ENCODE data around the gene TPCN1.

TPCN1 gene

GRCh38 chr12:113333877-113334785 is 112.9 kb downstream of the TPCN1 start:
- DNase-seq (ENCODE audit: low read depth, low spot score): peak; percentile 47

- peak; percentile 83 for DNase-seq (ENCODE audit: low read depth, low spot score)
Observed at GRCh38 chr12:113334786-113335539, 113.7 kb downstream of the TPCN1 start, which contains the start of gene SLC8B1. SLC8B1 (minus strand) TSS chr12:113335109; CDS start chr12:113332878, 2,231 bp downstream.

GRCh38 chr12:113339540-113339939 is 118.3 kb downstream of the TPCN1 start:
- DNase-seq (ENCODE audit: low read depth, low spot score): no peak

- no peak for DNase-seq (ENCODE audit: low read depth, low spot score)
Observed at GRCh38 chr12:113340061-113340460, 118.8 kb downstream of the TPCN1 start.

- DNase-seq (ENCODE audit: low read depth, low spot score): no peak
Observed at GRCh38 chr12:113341535-113341934, 120.3 kb downstream of the TPCN1 start.

- no peak for DNase-seq (ENCODE audit: low read depth, low spot score)
Observed at GRCh38 chr12:113345318-113345717, 124.1 kb downstream of the TPCN1 start.

- DNase-seq (ENCODE audit: low read depth, low spot score): no peak
Observed at GRCh38 chr12:113346353-113346752, 125.1 kb downstream of the TPCN1 start.

GRCh38 chr12:113347107-113347506 is 125.8 kb downstream of the TPCN1 start:
- DNase-seq (ENCODE audit: low read depth, low spot score): no peak

GRCh38 chr12:113347892-113348291 is 126.6 kb downstream of the TPCN1 start:
- DNase-seq (ENCODE audit: low read depth, low spot score): no peak

Measured in ELF-1 (cell line).